Endothelial cell of umbilical vein (primary cell): Measurements from ENCODE around the gene CLDN14.
A peak's percentile ranks its signal among the peaks of the same experiment; 100 is the strongest.

Source experiments
- CTCF ChIP-seq, 2 donors: IDR thresholded peaks; 1 replicate in 1 of 2; 2 replicates in 1 of 2; pipeline ENCODE4 v1.5.1; 2011; ENCODE audit warnings: low read length in 2 of 2, mild to moderate bottlenecking in 2 of 2, moderate library complexity in 2 of 2, control low read depth in 1 of 2, inconsistent platforms in 1 of 2, low read depth in 1 of 2; ENCODE audit not compliant: insufficient read depth in 1 of 2; ENCODE audit errors: extremely low read depth in 1 of 2
- EZH2 ChIP-seq: IDR thresholded peaks from 2 replicates; pipeline ENCODE4 v1.6.1; 2012; ENCODE audit warnings: borderline replicate concordance, low read depth, mild to moderate bottlenecking, moderate library complexity, low read length, inconsistent platforms; ENCODE audit not compliant: severe bottlenecking
- FOS ChIP-seq: IDR thresholded peaks from 2 replicates; pipeline ENCODE4 v1.6.1; 2011; ENCODE audit warnings: mild to moderate bottlenecking, low read length, moderate library complexity, borderline replicate concordance; ENCODE audit not compliant: insufficient read depth
- GATA2 ChIP-seq: IDR thresholded peaks from 2 replicates; pipeline ENCODE4 v1.7.0; 2011; ENCODE audit warnings: low read depth, mild to moderate bottlenecking, moderate library complexity, mixed read lengths, low read length; ENCODE audit not compliant: insufficient read length, insufficient read depth
- JUN ChIP-seq: IDR thresholded peaks from 2 replicates; pipeline ENCODE4 v1.6.1; 2011; ENCODE audit warnings: borderline replicate concordance, low read depth; ENCODE audit not compliant: insufficient read length, insufficient read depth
- MAX ChIP-seq: IDR thresholded peaks from 2 replicates; pipeline ENCODE4 v1.6.1; 2011; ENCODE audit not compliant: insufficient read depth, insufficient read length
- MYC ChIP-seq: IDR thresholded peaks from one replicate; pipeline ENCODE4 v1.6.1; 2011; ENCODE audit warnings: mild to moderate bottlenecking, low read depth, low read length
- POLR2A ChIP-seq: IDR thresholded peaks from 2 replicates; pipeline ENCODE4 v1.6.1; 2012; ENCODE audit warnings: low read depth, mild to moderate bottlenecking, control low read depth, low read length
- POLR2AphosphoS5 ChIP-seq: IDR thresholded peaks from 2 replicates; pipeline ENCODE4 v1.6.1; 2012; ENCODE audit warnings: low read depth, mild to moderate bottlenecking, control low read depth, low read length, moderate library complexity; ENCODE audit not compliant: insufficient read depth

GRCh38 chr21:36456729-36457414 is 23.1 kb downstream of the CLDN14 start:
- TF ChIP-seq EZH2 (no peak), POLR2A (peak; percentile 70), CTCF (IDR thresholded peaks at IDR 0.05; ENCODE audit: extremely low read depth in 1 of 2, insufficient read depth in 1 of 2, low read depth in 1 of 2, low read length in 2 of 2) (no peak), GATA2 (peak; percentile 80), MAX (no peak), MYC (peak; percentile 28), JUN (peak; percentile 92), POLR2AphosphoS5 (peak; percentile 96), FOS (peak; percentile 96)
